A673 (cell line): ENCODE measurements around the gene PCED1B. TPM values are rescaled to one million over a fixed set of nuclear protein-coding genes. Genes with fewer than 3 reads are reported as not detected.

Source experiments
- BruUV-seq: library from RNA; stranded (reverse); fragments of 400-500 nt; replicated peaks from 2 replicates; lab custom pipeline; 2021; lab: Mats Ljungman, UMichigan
- CTCF ChIA-PET: fragments of 300-600 bp; sonication (Branson Sonifier 250); formaldehyde crosslinking; loops from one replicate; lab custom pipeline; 2022; ENCODE audit warnings: antibody characterized with exemption; lab: Charles Lee
- POLR2A ChIA-PET: fragments of 300-600 bp; sonication (Branson Sonifier 250); formaldehyde crosslinking; loops from one replicate; lab custom pipeline; 2022; ENCODE audit warnings: antibody characterized with exemption; ENCODE audit not compliant: low non-redundant PET; lab: Charles Lee
- DNase-seq: peaks from one replicate; pipeline ENCODE4 v3.0.0-alpha.2; 2015; ENCODE audit warnings: low spot score
- H3K27ac ChIP-seq: fragments of 200-600 bp; sonication (generic); 2 replicates; pipeline ENCODE4 v1.5.1; 2016; ENCODE audit warnings: mixed run types, low read depth, mild to moderate bottlenecking, mixed read lengths, antibody characterized with exemption, low read length; ENCODE audit not compliant: poor library complexity, severe bottlenecking
- H3K27me3 ChIP-seq: fragments of 200-600 bp; sonication (generic); replicated peaks from 2 replicates; pipeline ENCODE4 v1.6.1; 2017; ENCODE audit warnings: mixed run types, low read depth, mild to moderate bottlenecking, mixed read lengths, antibody characterized with exemption, low read length; ENCODE audit not compliant: insufficient read depth, poor library complexity
- H3K36me3 ChIP-seq: fragments of 200-600 bp; sonication (generic); 2 replicates; pipeline ENCODE4 v1.6.1; 2016; ENCODE audit warnings: mixed run types, mild to moderate bottlenecking, mixed read lengths, antibody characterized with exemption, low read length; ENCODE audit not compliant: insufficient read depth, poor library complexity, severe bottlenecking
- H3K4me1 ChIP-seq: fragments of 200-600 bp; sonication (generic); 2 replicates; pipeline ENCODE4 v1.6.1; 2017; ENCODE audit warnings: mixed run types, mild to moderate bottlenecking, mixed read lengths, antibody characterized with exemption, low read length; ENCODE audit not compliant: insufficient read depth, poor library complexity, severe bottlenecking
- H3K4me3 ChIP-seq: fragments of 200-600 bp; sonication (generic); 2 replicates; pipeline ENCODE4 v1.5.1; 2016; ENCODE audit warnings: low read depth, mixed run types, mild to moderate bottlenecking, mixed read lengths, low read length; ENCODE audit not compliant: poor library complexity, severe bottlenecking
- H3K9me3 ChIP-seq: fragments of 200-600 bp; sonication (generic); 2 replicates; pipeline ENCODE4 v1.6.1; 2016; ENCODE audit warnings: mixed run types, low read depth, mild to moderate bottlenecking, mixed read lengths, antibody characterized with exemption, low read length; ENCODE audit not compliant: poor library complexity, severe bottlenecking
- CTCF ChIP-seq: fragments of 300-800, 200-600 bp; sonication (generic); conservative IDR thresholded peaks from 2 replicates; pipeline ENCODE4 v1.5.1; 2017; ENCODE audit warnings: low read depth, mild to moderate bottlenecking, antibody characterized with exemption, low read length, moderate library complexity, mixed read lengths
- EZH2 ChIP-seq: fragments of 200-600 bp; sonication (generic); IDR thresholded peaks from 2 replicates; pipeline ENCODE4 v1.6.1; 2017; ENCODE audit warnings: borderline replicate concordance, low read depth, mild to moderate bottlenecking, mixed read lengths, antibody characterized with exemption, low read length; ENCODE audit not compliant: poor library complexity, severe bottlenecking
- intact Hi-C: fragments of 100-400 bp; cut with micrococcal nuclease; formaldehyde crosslinking; loops from one replicate; pipeline ENCODE4 v1.10.0; 2022; ENCODE audit not compliant: unreplicated experiment
- total RNA-seq: library from RNA; stranded (reverse); gene quantifications from 2 replicates; pipeline ENCODE4 v1.2.3, GENCODE V29; 2021

The PCED1B gene
- total RNA-seq, 1 experiment from 2014 or later = 3.1 TPM

GRCh38 chr12:47249719-47250357 lies 170.4 kb downstream of the PCED1B start:
- no peaks in the 10 kb centered on the region for H3K4me1 ChIP-seq
- DNase-seq = no peak
- BruUV-seq = no TSS peak
- H3K27ac ChIP-seq = no peak overlapping the region
- POLR2A ChIA-PET = no interaction called here
- no peaks in the 10 kb centered on the region for H3K27me3 ChIP-seq
- CTCF ChIA-PET = interaction anchor here (1.2 kb wide), 1 partner anchor 148 kb away, joined by 3 read pairs; no protein-coding TSS in a partner anchor
- TF ChIP-seq CTCF = no peak
- no peak for TF ChIP-seq EZH2
- intact Hi-C loops = no loop called here
- no peaks in the 10 kb centered on the region for H3K9me3 ChIP-seq
- no peak overlapping the region for H3K4me3 ChIP-seq
- no peaks in the 10 kb centered on the region for H3K36me3 ChIP-seq

DNA sequence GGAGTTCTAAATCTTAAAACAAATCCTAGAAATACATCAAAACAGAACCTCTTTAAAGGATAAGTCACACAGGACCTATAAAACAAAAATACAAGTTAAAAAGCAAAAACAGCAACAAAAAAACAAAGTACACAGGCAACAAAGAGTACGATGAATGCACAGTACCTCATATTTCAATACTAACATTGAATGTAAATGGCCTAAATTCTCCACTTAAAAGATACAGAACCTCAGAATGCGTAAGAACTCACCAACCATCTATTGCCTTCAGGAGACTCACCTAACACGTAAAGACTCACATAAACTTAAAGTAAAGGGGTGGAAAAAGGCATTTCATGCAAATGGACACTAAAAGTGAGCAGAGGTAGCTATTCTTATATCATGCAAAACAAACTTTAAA lies 172.5 kb downstream of the PCED1B start:
- intact Hi-C loops = no loop called here
- Histone ChIP-seq H3K36me3 (no peaks in the 10 kb centered on the region), H3K27me3 (no peaks in the 10 kb centered on the region), H3K4me1 (no peaks in the 10 kb centered on the region), H3K9me3 (no peaks in the 10 kb centered on the region), H3K4me3 (no peak overlapping the region), H3K27ac (no peak overlapping the region)
- CTCF ChIA-PET = no interaction called here
- no peak for DNase-seq
- POLR2A ChIA-PET = no interaction called here
- BruUV-seq = no TSS peak
- TF ChIP-seq EZH2 (no peak), CTCF (no peak)

GRCh38 chr12:47264951-47265350 lies 185.5 kb downstream of the PCED1B start:
- ChIA-PET CTCF (no interaction called here), POLR2A (no interaction called here)
- H3K27ac ChIP-seq = no peak overlapping the region
- intact Hi-C loops = no loop called here
- H3K36me3 ChIP-seq = no peaks in the 10 kb centered on the region
- no peaks in the 10 kb centered on the region for H3K4me1 ChIP-seq
- DNase-seq = no peak
- TF ChIP-seq CTCF (no peak), EZH2 (no peak)
- H3K27me3 ChIP-seq = no peaks in the 10 kb centered on the region
- no peaks in the 10 kb centered on the region for H3K9me3 ChIP-seq
- H3K4me3 ChIP-seq = no peak overlapping the region
- no TSS peak for BruUV-seq
